Parathyroid adenoma (tissue), 2 donors: ENCODE results near the gene MZT2B.
"Not testable (repeated sequence)": the region's sequence is repeated elsewhere in the genome, so short reads cannot be mapped to it uniquely, and the experiment has no call there.

ENCODE experiments used
- H2AFZ ChIP-seq: fragments of 300-600 bp; sonication (generic); one replicate; pipeline ENCODE4 v1.7.0; 2017; ENCODE audit warnings: antibody characterized with exemption, mild to moderate bottlenecking
- H3K27ac ChIP-seq: fragments of 300-600 bp; sonication (generic); one replicate; pipeline ENCODE4 v1.7.0; 2017
- H3K27me3 ChIP-seq: fragments of 300-600 bp; sonication (generic); one replicate; pipeline ENCODE4 v1.7.0; 2017; ENCODE audit warnings: low read length; ENCODE audit not compliant: control insufficient read depth, insufficient read depth
- H3K36me3 ChIP-seq: fragments of 300-600 bp; sonication (generic); one replicate; pipeline ENCODE4 v1.7.0; 2017; ENCODE audit warnings: low read length; ENCODE audit not compliant: control insufficient read depth, insufficient read depth
- H3K4me1 ChIP-seq: fragments of 300-600 bp; sonication (generic); one replicate; pipeline ENCODE4 v1.7.0; 2017; ENCODE audit warnings: control low read depth
- H3K4me2 ChIP-seq: fragments of 300-600 bp; sonication (generic); one replicate; pipeline ENCODE4 v1.7.0; 2017; ENCODE audit warnings: low read length
- H3K4me3 ChIP-seq: fragments of 300-600 bp; sonication (generic); one replicate; pipeline ENCODE4 v1.7.0; 2017; ENCODE audit warnings: low read depth, low read length
- H3K79me2 ChIP-seq: fragments of 300-600 bp; sonication (generic); one replicate; pipeline ENCODE4 v1.7.0; 2017; ENCODE audit warnings: control low read depth
- H3K9ac ChIP-seq: fragments of 300-600 bp; sonication (generic); one replicate; pipeline ENCODE4 v1.7.0; 2017; ENCODE audit warnings: mild to moderate bottlenecking
- H3K9me3 ChIP-seq: fragments of 300-600 bp; sonication (generic); one replicate; pipeline ENCODE4 v1.7.0; 2017; ENCODE audit warnings: low read length; ENCODE audit not compliant: control insufficient read depth
- CTCF ChIP-seq: fragments of 300-600 bp; sonication (generic); IDR thresholded peaks from one replicate; pipeline ENCODE4 v1.7.0; 2017; ENCODE audit warnings: antibody characterized with exemption, mild to moderate bottlenecking
- donor health status: primary hyperparathyroidism.

Gene MZT2B

GRCh38 chr2:130156624-130157004 lies 25.4 kb upstream of the MZT2B start:
- Histone ChIP-seq H3K4me1 (peaks cover 2% of the 10 kb centered on the region), H3K27me3 (no peaks in the 10 kb centered on the region), H2AFZ (no peak overlapping the region), H3K36me3 (no peaks in the 10 kb centered on the region), H3K27ac (no peak overlapping the region), H3K9ac (no peak overlapping the region), H3K9me3 (no peaks in the 10 kb centered on the region), H3K79me2 (no peaks in the 10 kb centered on the region), H3K4me2 (no peak overlapping the region), H3K4me3 (no peak overlapping the region)
- no peak for TF ChIP-seq CTCF

GRCh38 chr2:130157354-130157753 lies 24.7 kb upstream of the MZT2B start:
- not testable (repeated sequence) for H2AFZ ChIP-seq

GRCh38 chr2:130157825-130158514 lies 24.1 kb upstream of the MZT2B start:
- H3K27me3 ChIP-seq, H3K9ac ChIP-seq, H3K79me2 ChIP-seq, H3K4me1 ChIP-seq, H3K9me3 ChIP-seq, H3K27ac ChIP-seq, H3K36me3 ChIP-seq, H3K4me2 ChIP-seq, H3K4me3 ChIP-seq, H2AFZ ChIP-seq: not testable (repeated sequence)

More at GRCh38 chr2:130157354-130157753, 24.7 kb upstream of the MZT2B start:
- H3K27me3 ChIP-seq, H3K9me3 ChIP-seq, H3K4me1 ChIP-seq, H3K27ac ChIP-seq, H3K79me2 ChIP-seq, H3K4me2 ChIP-seq, H3K4me3 ChIP-seq, H3K36me3 ChIP-seq, H3K9ac ChIP-seq: not testable (repeated sequence)

GRCh38 chr2:130158631-130159030 lies 23.4 kb upstream of the MZT2B start:
- H3K4me2 ChIP-seq = no peak overlapping the region
- no peaks in the 10 kb centered on the region for H3K9me3 ChIP-seq
- TF ChIP-seq CTCF = no peak
- H3K27me3 ChIP-seq = no peaks in the 10 kb centered on the region
- H3K36me3 ChIP-seq = no peaks in the 10 kb centered on the region
- H3K27ac ChIP-seq = no peak overlapping the region
- peaks cover 2% of the 10 kb centered on the region for H3K4me1 ChIP-seq
- H3K4me3 ChIP-seq = no peak overlapping the region
- no peak overlapping the region for H3K9ac ChIP-seq
- no peaks in the 10 kb centered on the region for H3K79me2 ChIP-seq
- no peak overlapping the region for H2AFZ ChIP-seq

- H3K4me3 ChIP-seq, H3K27me3 ChIP-seq, H3K9me3 ChIP-seq, H3K4me2 ChIP-seq, H3K4me1 ChIP-seq, H3K9ac ChIP-seq, H2AFZ ChIP-seq, H3K36me3 ChIP-seq, H3K79me2 ChIP-seq, H3K27ac ChIP-seq: not testable (repeated sequence)
Measured at GRCh38 chr2:130159376-130159775, 22.7 kb upstream of the MZT2B start.

GRCh38 chr2:130160131-130160530 lies 21.9 kb upstream of the MZT2B start:
- Histone ChIP-seq H3K27ac (no peak overlapping the region), H3K36me3 (no peaks in the 10 kb centered on the region)
- no peak for TF ChIP-seq CTCF

GRCh38 chr2:130160838-130161705 lies 21.0 kb upstream of the MZT2B start:
- H2AFZ ChIP-seq, H3K27ac ChIP-seq, H3K9me3 ChIP-seq, H3K4me3 ChIP-seq, H3K9ac ChIP-seq, H3K27me3 ChIP-seq, H3K79me2 ChIP-seq, H3K4me2 ChIP-seq, H3K36me3 ChIP-seq, H3K4me1 ChIP-seq: not testable (repeated sequence)

More at GRCh38 chr2:130160131-130160530, 21.9 kb upstream of the MZT2B start:
- no peaks in the 10 kb centered on the region for H3K27me3 ChIP-seq
- no peak overlapping the region for H2AFZ ChIP-seq
- H3K79me2 ChIP-seq = no peaks in the 10 kb centered on the region
- no peak overlapping the region for H3K4me3 ChIP-seq
- H3K9ac ChIP-seq = no peak overlapping the region
- H3K9me3 ChIP-seq = no peaks in the 10 kb centered on the region
- H3K4me2 ChIP-seq = no peak overlapping the region
- H3K4me1 ChIP-seq = peaks cover 2% of the 10 kb centered on the region

- not testable (repeated sequence) for H3K9me3 ChIP-seq, H3K27ac ChIP-seq, H3K9ac ChIP-seq, H3K36me3 ChIP-seq, H3K4me3 ChIP-seq, H3K27me3 ChIP-seq, H2AFZ ChIP-seq, H3K4me1 ChIP-seq, H3K79me2 ChIP-seq, H3K4me2 ChIP-seq
Measured at GRCh38 chr2:130162486-130162885, 19.6 kb upstream of the MZT2B start.
